Measurements from ENCODE around the gene MYBPC1. TPM values are rescaled to one million over a fixed set of nuclear protein-coding genes. Genes with fewer than 3 reads are reported as not detected.

MYBPC1 gene
- total RNA-seq, 1 experiment from 2014 or later: 0.70 TPM

DNA sequence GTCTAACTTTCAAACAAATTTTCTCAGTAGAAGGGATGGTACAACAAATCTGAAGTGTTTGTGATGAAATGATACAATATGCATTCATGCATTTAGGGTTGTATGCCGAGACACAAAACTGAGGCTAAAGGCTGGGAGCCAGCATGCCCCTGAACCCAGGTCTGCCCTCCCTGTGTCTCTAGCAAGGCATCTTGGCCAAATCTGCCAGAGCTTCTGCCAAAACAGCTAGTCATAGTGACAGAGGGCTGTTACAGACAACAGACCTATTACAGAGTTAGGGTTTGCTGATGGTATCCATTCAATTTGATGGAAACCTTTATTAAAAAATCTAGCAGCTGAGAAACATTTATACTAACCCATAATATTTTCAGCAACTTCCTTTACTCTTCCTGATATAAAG lies 91.4 kb downstream of the MYBPC1 start:
- no peak overlapping the region for H3K27ac Mint-ChIP-seq (ENCODE audit: low read depth, unreplicated experiment)

DNA sequence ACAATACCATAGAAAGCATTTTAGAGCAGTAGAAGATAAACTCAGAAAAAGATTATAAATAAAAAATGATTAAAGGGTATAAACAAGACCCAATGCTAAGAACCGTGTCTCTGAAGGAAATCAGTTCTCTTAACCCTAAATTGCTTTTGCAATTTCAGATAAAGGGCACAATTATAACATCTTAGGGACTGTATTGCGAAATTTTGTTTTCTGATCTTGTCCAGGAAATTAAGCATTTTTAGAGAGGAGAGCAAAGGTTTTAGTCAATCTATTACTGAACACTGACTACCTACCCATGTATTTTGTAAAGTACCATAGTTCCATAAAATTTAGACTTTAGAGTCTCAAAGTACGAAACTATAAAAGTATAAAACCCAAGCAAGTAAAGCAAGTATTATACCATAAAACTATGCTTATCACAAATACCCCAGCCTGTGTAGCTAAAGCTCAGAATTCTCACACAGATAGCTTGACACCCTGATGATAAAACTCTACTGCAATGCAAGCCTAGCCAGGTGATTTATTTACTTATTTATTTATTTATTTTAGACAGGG lies 95.8 kb downstream of the MYBPC1 start:
- H3K4me1 Mint-ChIP-seq (ENCODE audit: insufficient read depth, unreplicated experiment): peaks cover 8% of the 10 kb centered on the region
- H3K4me3 Mint-ChIP-seq (ENCODE audit: unreplicated experiment): no peak overlapping the region
- no peak for DNase-seq (ENCODE audit: unreplicated experiment)
- H3K27ac Mint-ChIP-seq (ENCODE audit: low read depth, unreplicated experiment): no peak overlapping the region
- no peaks in the 10 kb centered on the region for H3K27me3 Mint-ChIP-seq (ENCODE audit: insufficient read depth, unreplicated experiment)
- no peaks in the 10 kb centered on the region for H3K36me3 Mint-ChIP-seq (ENCODE audit: insufficient read depth, unreplicated experiment)
- ChIA-PET POLR2A (no interaction called here), CTCF (interaction anchor here (0.6 to 0.7 kb wide), 2 partner anchors 8 to 1546 kb away, joined by 3 to 5 read pairs; no protein-coding TSS in a partner anchor)
- TF ChIP-seq, protein P1, sequence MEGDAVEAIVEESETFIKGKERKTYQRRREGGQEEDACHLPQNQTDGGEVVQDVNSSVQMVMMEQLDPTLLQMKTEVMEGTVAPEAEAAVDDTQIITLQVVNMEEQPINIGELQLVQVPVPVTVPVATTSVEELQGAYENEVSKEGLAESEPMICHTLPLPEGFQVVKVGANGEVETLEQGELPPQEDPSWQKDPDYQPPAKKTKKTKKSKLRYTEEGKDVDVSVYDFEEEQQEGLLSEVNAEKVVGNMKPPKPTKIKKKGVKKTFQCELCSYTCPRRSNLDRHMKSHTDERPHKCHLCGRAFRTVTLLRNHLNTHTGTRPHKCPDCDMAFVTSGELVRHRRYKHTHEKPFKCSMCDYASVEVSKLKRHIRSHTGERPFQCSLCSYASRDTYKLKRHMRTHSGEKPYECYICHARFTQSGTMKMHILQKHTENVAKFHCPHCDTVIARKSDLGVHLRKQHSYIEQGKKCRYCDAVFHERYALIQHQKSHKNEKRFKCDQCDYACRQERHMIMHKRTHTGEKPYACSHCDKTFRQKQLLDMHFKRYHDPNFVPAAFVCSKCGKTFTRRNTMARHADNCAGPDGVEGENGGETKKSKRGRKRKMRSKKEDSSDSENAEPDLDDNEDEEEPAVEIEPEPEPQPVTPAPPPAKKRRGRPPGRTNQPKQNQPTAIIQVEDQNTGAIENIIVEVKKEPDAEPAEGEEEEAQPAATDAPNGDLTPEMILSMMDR (IDR thresholded peaks at IDR 0.05; ENCODE audit: unreplicated experiment): no peak
- no peaks in the 10 kb centered on the region for H3K9me3 Mint-ChIP-seq (ENCODE audit: unreplicated experiment)
- intact Hi-C loops (cut with micrococcal nuclease): no loop called here
- BruUV-seq (replicated peaks): no TSS peak

More for the DNA sequence above, 91.4 kb downstream of the MYBPC1 start:
- H3K9me3 Mint-ChIP-seq (ENCODE audit: unreplicated experiment): no peaks in the 10 kb centered on the region
- peaks cover 11% of the 10 kb centered on the region for H3K27me3 Mint-ChIP-seq (ENCODE audit: insufficient read depth, unreplicated experiment)
- no peak overlapping the region for H3K4me3 Mint-ChIP-seq (ENCODE audit: unreplicated experiment)
- TF ChIP-seq, protein P1 (IDR thresholded peaks at IDR 0.05; ENCODE audit: unreplicated experiment): no peak
- POLR2A ChIA-PET: no interaction called here
- CTCF ChIA-PET: interaction anchor here (0.6 kb wide), 1 partner anchor 1619 kb away, joined by 3 read pairs; no protein-coding TSS in a partner anchor
- intact Hi-C loops (cut with micrococcal nuclease): no loop called here
- H3K4me1 Mint-ChIP-seq (ENCODE audit: insufficient read depth, unreplicated experiment): no peaks in the 10 kb centered on the region
- no peak for DNase-seq (ENCODE audit: unreplicated experiment)
- no TSS peak for BruUV-seq (replicated peaks)
- no peaks in the 10 kb centered on the region for H3K36me3 Mint-ChIP-seq (ENCODE audit: insufficient read depth, unreplicated experiment)

DNA sequence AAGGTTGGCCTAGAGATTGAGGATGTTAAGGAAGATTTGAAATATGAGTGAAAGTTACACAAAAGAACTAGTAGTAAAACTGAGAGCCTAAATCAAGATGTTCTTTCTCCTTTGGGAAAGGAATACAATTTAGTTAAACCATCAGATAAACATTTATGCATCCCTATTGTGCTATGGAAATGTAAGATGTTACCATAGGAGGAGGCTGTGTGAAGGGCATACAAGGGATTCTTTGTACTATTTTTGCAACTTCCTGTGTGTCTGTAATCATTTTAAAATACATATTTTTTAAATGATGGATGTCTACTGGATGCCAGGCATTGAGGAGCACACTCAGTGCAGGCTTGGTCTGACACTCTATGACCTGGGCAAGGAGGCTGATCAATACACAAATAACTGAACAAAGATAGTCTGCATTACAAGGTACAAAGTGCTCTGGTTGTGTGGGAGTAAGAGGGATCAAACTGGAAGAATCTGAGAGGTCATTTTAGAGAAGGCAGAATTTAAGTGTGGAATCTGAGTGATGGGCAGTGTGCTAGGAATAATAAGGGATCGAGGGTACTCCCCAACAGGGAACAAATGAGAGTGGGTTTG lies 96.8 kb downstream of the MYBPC1 start:
- no TSS peak for BruUV-seq (replicated peaks)
- Mint-ChIP-seq H3K36me3 (ENCODE audit: insufficient read depth, unreplicated experiment) (no peaks in the 10 kb centered on the region), H3K4me1 (ENCODE audit: insufficient read depth, unreplicated experiment) (peaks cover 13% of the 10 kb centered on the region), H3K4me3 (ENCODE audit: unreplicated experiment) (no peak overlapping the region), H3K27ac (ENCODE audit: low read depth, unreplicated experiment) (no peak overlapping the region), H3K9me3 (ENCODE audit: unreplicated experiment) (no peaks in the 10 kb centered on the region), H3K27me3 (ENCODE audit: insufficient read depth, unreplicated experiment) (no peaks in the 10 kb centered on the region)
- intact Hi-C loops (cut with micrococcal nuclease): no loop called here
- POLR2A ChIA-PET: interaction anchor here (0.6 kb wide), 1 partner anchor 10 kb away, joined by 3 read pairs; no protein-coding TSS in a partner anchor
- no peak for DNase-seq (ENCODE audit: unreplicated experiment)
- TF ChIP-seq, protein P1 (IDR thresholded peaks at IDR 0.05; ENCODE audit: unreplicated experiment): no peak
- CTCF ChIA-PET: interaction anchor here (0.5 to 0.6 kb wide), 2 partner anchors 67 to 988 kb away, joined by 3 to 5 read pairs; no protein-coding TSS in a partner anchor

DNA sequence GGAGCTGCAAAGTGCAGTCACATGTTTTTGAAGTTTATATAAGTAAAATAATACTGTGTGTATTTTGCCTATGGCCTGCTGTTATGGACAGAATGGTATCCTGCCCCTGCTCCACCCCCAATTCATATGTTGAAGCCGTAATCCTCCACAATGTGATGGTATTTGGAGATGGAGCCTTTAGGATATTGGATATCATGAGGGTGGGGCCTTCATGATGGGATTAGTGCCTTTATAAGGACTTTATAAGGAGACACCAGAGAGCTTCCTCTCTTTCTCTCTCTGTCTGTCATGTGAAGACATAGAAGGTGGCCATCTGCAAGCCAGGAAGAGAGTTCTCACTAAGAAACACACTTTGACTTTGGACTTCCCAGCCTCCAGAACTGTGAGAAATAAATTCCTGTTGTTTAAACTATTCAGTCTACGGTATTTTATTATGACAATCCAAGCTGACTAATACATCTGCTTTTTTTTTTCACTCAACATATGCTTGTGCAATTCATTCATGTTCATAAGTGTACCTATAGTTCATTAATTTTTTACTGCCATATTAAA lies 99.6 kb downstream of the MYBPC1 start:
- no peak overlapping the region for H3K27ac Mint-ChIP-seq (ENCODE audit: low read depth, unreplicated experiment)
- H3K36me3 Mint-ChIP-seq (ENCODE audit: insufficient read depth, unreplicated experiment): no peaks in the 10 kb centered on the region
- no peaks in the 10 kb centered on the region for H3K27me3 Mint-ChIP-seq (ENCODE audit: insufficient read depth, unreplicated experiment)
- no TSS peak for BruUV-seq (replicated peaks)
- no peak overlapping the region for H3K4me3 Mint-ChIP-seq (ENCODE audit: unreplicated experiment)
- H3K9me3 Mint-ChIP-seq (ENCODE audit: unreplicated experiment): no peaks in the 10 kb centered on the region
- H3K4me1 Mint-ChIP-seq (ENCODE audit: insufficient read depth, unreplicated experiment): peaks cover 18% of the 10 kb centered on the region
- intact Hi-C loops (cut with micrococcal nuclease): no loop called here
- TF ChIP-seq, protein P1 (IDR thresholded peaks at IDR 0.05; ENCODE audit: unreplicated experiment): no peak
- CTCF ChIA-PET: interaction anchor here (0.7 kb wide), 1 partner anchor 61 kb away, joined by 3 read pairs; no protein-coding TSS in a partner anchor
- DNase-seq (ENCODE audit: unreplicated experiment): no peak
- POLR2A ChIA-PET: interaction anchor here (0.6 to 1.1 kb wide), 2 partner anchors 29 to 90 kb away, joined by 3 read pairs; no protein-coding TSS in a partner anchor

All from MCF 10A (cell line).